ENCODE results near the gene ITGB3. TPM values are rescaled to one million over a fixed set of nuclear protein-coding genes. Genes with fewer than 3 reads are reported as not detected.

Gene ITGB3
- total and polyA plus RNA-seq, 7 experiments from 2014 or later: 0.41 to 6.4 (median 0.56) TPM; not detected in 4

- Mint-ChIP-seq H3K27me3 (peaks cover 0 to 4% (median 0%) of the 10 kb centered on the region in 5 donors), H3K4me3 (no peak overlapping the region), H3K9me3 (peaks cover 0 to 20% (median 10%) of the 10 kb centered on the region in 11 donors), H3K36me3 (peaks cover 0 to 14% (median 6%) of the 10 kb centered on the region in 5 donors), H3K27ac (no peak overlapping the region), H3K4me1 (peaks cover 6 to 11% (median 8%) of the 10 kb centered on the region in 7 donors)
- DNase-seq: no peak
- intact Hi-C loops (cut with micrococcal nuclease): no loop called here
- Histone ChIP-seq H3K4me1 (ENCODE audit: control insufficient read depth in 2 of 2, insufficient read depth in 2 of 2, low read length in 2 of 2) (no peaks in the 10 kb centered on the region), H3K9me3 (ENCODE audit: control insufficient read depth in 2 of 3, low read length in 3 of 3) (peaks cover 0 to 7% (median 0%) of the 10 kb centered on the region in 3 experiments), H3K4me3 (ENCODE audit: low read length) (no peak overlapping the region), H3K27me3 (ENCODE audit: control insufficient read depth in 2 of 2, insufficient read depth in 2 of 2, low read length in 2 of 2) (no peaks in the 10 kb centered on the region), H3K27ac (ENCODE audit: low read depth, low read length) (no peak overlapping the region), H3K36me3 (ENCODE audit: control insufficient read depth in 2 of 3, insufficient read depth in 3 of 3, low read length in 3 of 3) (no peaks in the 10 kb centered on the region)
- CTCF ChIA-PET: no interaction called here
- ATAC-seq: no peak
- POLR2A ChIA-PET: no interaction called here
Measured at GRCh38 chr17:47304186-47304585, 50.6 kb downstream of the ITGB3 start.

- ChIA-PET CTCF (no interaction called here), POLR2A (no interaction called here)
- peaks cover 0 to 20% (median 9%) of the 10 kb centered on the region in 11 donors for H3K9me3 Mint-ChIP-seq
- H3K27me3 Mint-ChIP-seq: peaks cover 0 to 4% (median 0%) of the 10 kb centered on the region in 5 donors
- ATAC-seq (peak; percentile 20), DNase-seq (no peak)
- intact Hi-C loops (cut with micrococcal nuclease): no loop called here
- Histone ChIP-seq H3K4me3 (ENCODE audit: low read length) (no peak overlapping the region), H3K36me3 (ENCODE audit: control insufficient read depth in 2 of 3, insufficient read depth in 3 of 3, low read length in 3 of 3) (no peaks in the 10 kb centered on the region), H3K4me1 (ENCODE audit: control insufficient read depth in 2 of 2, insufficient read depth in 2 of 2, low read length in 2 of 2) (no peaks in the 10 kb centered on the region), H3K27ac (ENCODE audit: low read depth, low read length) (no peak overlapping the region), H3K9me3 (ENCODE audit: control insufficient read depth in 2 of 3, low read length in 3 of 3) (peaks cover 0 to 7% (median 0%) of the 10 kb centered on the region in 3 experiments), H3K27me3 (ENCODE audit: control insufficient read depth in 2 of 2, insufficient read depth in 2 of 2, low read length in 2 of 2) (no peaks in the 10 kb centered on the region)
- peaks cover 0 to 14% (median 6%) of the 10 kb centered on the region in 5 donors for H3K36me3 Mint-ChIP-seq
- H3K27ac Mint-ChIP-seq: peak overlapping the region in 2 of 9 donors; percentile 1 to 24
- H3K4me1 Mint-ChIP-seq: peaks cover 6 to 11% (median 8%) of the 10 kb centered on the region in 7 donors
- no peak overlapping the region for H3K4me3 Mint-ChIP-seq
Measured at GRCh38 chr17:47305302-47305923, 51.8 kb downstream of the ITGB3 start.

- no peaks in the 10 kb centered on the region for H3K36me3 Mint-ChIP-seq
- peaks cover 0 to 4% (median 0%) of the 10 kb centered on the region in 5 donors for H3K27me3 Mint-ChIP-seq
- no peak overlapping the region for H3K4me3 Mint-ChIP-seq
- no peak for DNase-seq
- H3K27me3 ChIP-seq (ENCODE audit: control insufficient read depth in 2 of 2, insufficient read depth in 2 of 2, low read length in 2 of 2): no peaks in the 10 kb centered on the region
- H3K36me3 ChIP-seq (ENCODE audit: control insufficient read depth in 2 of 3, insufficient read depth in 3 of 3, low read length in 3 of 3): no peaks in the 10 kb centered on the region
- H3K4me1 ChIP-seq (ENCODE audit: control insufficient read depth in 2 of 2, insufficient read depth in 2 of 2, low read length in 2 of 2): no peaks in the 10 kb centered on the region
- no peak overlapping the region for H3K27ac Mint-ChIP-seq
- POLR2A ChIA-PET: no interaction called here
- H3K9me3 ChIP-seq (ENCODE audit: control insufficient read depth in 2 of 3, low read length in 3 of 3): no peaks in the 10 kb centered on the region
- no peak for ATAC-seq
- no peak overlapping the region for H3K27ac ChIP-seq (ENCODE audit: low read depth, low read length)
- H3K4me1 Mint-ChIP-seq: peaks cover 2 to 7% (median 4%) of the 10 kb centered on the region in 7 donors
- CTCF ChIA-PET: no interaction called here
- H3K4me3 ChIP-seq (ENCODE audit: low read length): no peak overlapping the region
- no peaks in the 10 kb centered on the region for H3K9me3 Mint-ChIP-seq
- intact Hi-C loops (cut with micrococcal nuclease): no loop called here
Measured at GRCh38 chr17:47310186-47310733, 56.6 kb downstream of the ITGB3 start.

- Mint-ChIP-seq H3K27ac (no peak overlapping the region), H3K27me3 (peaks cover 0 to 5% (median 0%) of the 10 kb centered on the region in 5 donors), H3K4me1 (peaks cover 0 to 4% (median 0%) of the 10 kb centered on the region in 7 donors), H3K36me3 (no peaks in the 10 kb centered on the region), H3K4me3 (no peak overlapping the region), H3K9me3 (no peaks in the 10 kb centered on the region)
- no peak for ATAC-seq
- no peaks in the 10 kb centered on the region for H3K4me1 ChIP-seq (ENCODE audit: control insufficient read depth in 2 of 2, insufficient read depth in 2 of 2, low read length in 2 of 2)
- intact Hi-C loops (cut with micrococcal nuclease): no loop called here
- POLR2A ChIA-PET: no interaction called here
- H3K27ac ChIP-seq (ENCODE audit: low read depth, low read length): no peak overlapping the region
- DNase-seq: no peak
- CTCF ChIA-PET: no interaction called here
- no peaks in the 10 kb centered on the region for H3K27me3 ChIP-seq (ENCODE audit: control insufficient read depth in 2 of 2, insufficient read depth in 2 of 2, low read length in 2 of 2)
- no peaks in the 10 kb centered on the region for H3K9me3 ChIP-seq (ENCODE audit: control insufficient read depth in 2 of 3, low read length in 3 of 3)
- H3K4me3 ChIP-seq (ENCODE audit: low read length): no peak overlapping the region
- H3K36me3 ChIP-seq (ENCODE audit: control insufficient read depth in 2 of 3, insufficient read depth in 3 of 3, low read length in 3 of 3): no peaks in the 10 kb centered on the region
Measured at GRCh38 chr17:47311420-47311819, 57.8 kb downstream of the ITGB3 start.

GRCh38 chr17:47315451-47316266, 62.0 kb downstream of the ITGB3 start:
- H3K27ac ChIP-seq (ENCODE audit: low read depth, low read length): no peak overlapping the region
- Mint-ChIP-seq H3K27me3 (peaks cover 0 to 14% (median 0%) of the 10 kb centered on the region in 5 donors), H3K4me3 (no peak overlapping the region), H3K36me3 (no peaks in the 10 kb centered on the region), H3K4me1 (peaks cover 0 to 3% (median 0%) of the 10 kb centered on the region in 7 donors), H3K27ac (no peak overlapping the region), H3K9me3 (no peaks in the 10 kb centered on the region)
- no peaks in the 10 kb centered on the region for H3K4me1 ChIP-seq (ENCODE audit: control insufficient read depth in 2 of 2, insufficient read depth in 2 of 2, low read length in 2 of 2)
- ATAC-seq (peak; percentile 90), DNase-seq (peak in 7 of 9 donors; percentile 30 to 56 (median 48))
- no peak overlapping the region for H3K4me3 ChIP-seq (ENCODE audit: low read length)
- no peaks in the 10 kb centered on the region for H3K9me3 ChIP-seq (ENCODE audit: control insufficient read depth in 2 of 3, low read length in 3 of 3)
- H3K36me3 ChIP-seq (ENCODE audit: control insufficient read depth in 2 of 3, insufficient read depth in 3 of 3, low read length in 3 of 3): no peaks in the 10 kb centered on the region
- ChIA-PET POLR2A (interaction anchor here (0.7 kb wide), 2 partner anchors 27 to 320 kb away, joined by 3 to 5 read pairs; no protein-coding TSS in a partner anchor), CTCF (interaction anchor here (0.5 to 2.4 kb wide), 6 partner anchors 14 to 301 kb away, joined by 3 to 18 read pairs (median 3); no protein-coding TSS in a partner anchor)
- H3K27me3 ChIP-seq (ENCODE audit: control insufficient read depth in 2 of 2, insufficient read depth in 2 of 2, low read length in 2 of 2): no peaks in the 10 kb centered on the region
- intact Hi-C loops (cut with micrococcal nuclease): loop anchor here (1.0 to 5.0 kb wide), 4 partner anchors 86 to 373 kb away; no protein-coding TSS in a partner anchor

GRCh38 chr17:47316311-47316710, 62.7 kb downstream of the ITGB3 start:
- peaks cover 0 to 20% (median 0%) of the 10 kb centered on the region in 5 donors for H3K27me3 Mint-ChIP-seq
- no peaks in the 10 kb centered on the region for H3K9me3 ChIP-seq (ENCODE audit: control insufficient read depth in 2 of 3, low read length in 3 of 3)
- no peak overlapping the region for H3K27ac Mint-ChIP-seq
- no peaks in the 10 kb centered on the region for H3K36me3 Mint-ChIP-seq
- no peak overlapping the region for H3K4me3 Mint-ChIP-seq
- H3K4me1 Mint-ChIP-seq: peaks cover 0 to 3% (median 0%) of the 10 kb centered on the region in 7 donors
- H3K9me3 Mint-ChIP-seq: peaks cover 0 to 5% (median 0%) of the 10 kb centered on the region in 11 donors
- POLR2A ChIA-PET: no interaction called here
- H3K36me3 ChIP-seq (ENCODE audit: control insufficient read depth in 2 of 3, insufficient read depth in 3 of 3, low read length in 3 of 3): no peaks in the 10 kb centered on the region
- intact Hi-C loops (cut with micrococcal nuclease): loop anchor here (5.0 kb wide), 3 partner anchors 301 to 374 kb away; no protein-coding TSS in a partner anchor
- CTCF ChIA-PET: interaction anchor here (1.1 to 2.4 kb wide), 5 partner anchors 10 to 373 kb away, joined by 3 to 18 read pairs (median 3); no protein-coding TSS in a partner anchor
- no peak overlapping the region for H3K4me3 ChIP-seq (ENCODE audit: low read length)
- DNase-seq (no peak), ATAC-seq (no peak)
- no peaks in the 10 kb centered on the region for H3K27me3 ChIP-seq (ENCODE audit: control insufficient read depth in 2 of 2, insufficient read depth in 2 of 2, low read length in 2 of 2)
- H3K4me1 ChIP-seq (ENCODE audit: control insufficient read depth in 2 of 2, insufficient read depth in 2 of 2, low read length in 2 of 2): no peaks in the 10 kb centered on the region
- H3K27ac ChIP-seq (ENCODE audit: low read depth, low read length): no peak overlapping the region
